ENCODE data around the gene GP5. TPM values are rescaled to one million over a fixed set of nuclear protein-coding genes. Genes with fewer than 3 reads are reported as not detected.
A peak's percentile ranks its signal among the peaks of the same experiment; 100 is the strongest.

Gene GP5, protein sequence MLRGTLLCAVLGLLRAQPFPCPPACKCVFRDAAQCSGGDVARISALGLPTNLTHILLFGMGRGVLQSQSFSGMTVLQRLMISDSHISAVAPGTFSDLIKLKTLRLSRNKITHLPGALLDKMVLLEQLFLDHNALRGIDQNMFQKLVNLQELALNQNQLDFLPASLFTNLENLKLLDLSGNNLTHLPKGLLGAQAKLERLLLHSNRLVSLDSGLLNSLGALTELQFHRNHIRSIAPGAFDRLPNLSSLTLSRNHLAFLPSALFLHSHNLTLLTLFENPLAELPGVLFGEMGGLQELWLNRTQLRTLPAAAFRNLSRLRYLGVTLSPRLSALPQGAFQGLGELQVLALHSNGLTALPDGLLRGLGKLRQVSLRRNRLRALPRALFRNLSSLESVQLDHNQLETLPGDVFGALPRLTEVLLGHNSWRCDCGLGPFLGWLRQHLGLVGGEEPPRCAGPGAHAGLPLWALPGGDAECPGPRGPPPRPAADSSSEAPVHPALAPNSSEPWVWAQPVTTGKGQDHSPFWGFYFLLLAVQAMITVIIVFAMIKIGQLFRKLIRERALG
- under 0.01 and 0.10 TPM in 2 replicates for total RNA-seq

DNA sequence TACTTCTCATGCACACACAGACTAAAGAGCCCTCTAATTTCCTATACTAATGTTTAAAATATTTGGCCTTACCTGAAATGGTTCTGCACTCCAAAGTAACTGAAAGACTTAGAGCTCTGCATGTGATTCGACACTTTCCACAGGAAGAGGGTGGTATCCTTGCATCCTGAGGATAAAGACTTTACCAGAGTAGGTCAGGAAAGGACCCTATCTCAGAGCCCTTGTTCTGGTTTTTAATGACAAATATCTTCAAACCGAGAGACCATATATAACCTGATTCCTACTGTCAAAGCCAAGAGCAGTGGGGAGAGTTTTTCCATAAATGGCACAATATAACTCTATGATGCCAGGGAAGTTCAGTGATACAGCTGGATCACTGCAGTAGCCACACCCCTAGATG is at the start of gene GP5:
GP5 (minus strand) TSS at position 101 of the 400 bp plus-strand sequence. CDS start 984 bp downstream, outside the sequence.
- DNase-seq (ENCODE audit: low read depth): no peak

DNA sequence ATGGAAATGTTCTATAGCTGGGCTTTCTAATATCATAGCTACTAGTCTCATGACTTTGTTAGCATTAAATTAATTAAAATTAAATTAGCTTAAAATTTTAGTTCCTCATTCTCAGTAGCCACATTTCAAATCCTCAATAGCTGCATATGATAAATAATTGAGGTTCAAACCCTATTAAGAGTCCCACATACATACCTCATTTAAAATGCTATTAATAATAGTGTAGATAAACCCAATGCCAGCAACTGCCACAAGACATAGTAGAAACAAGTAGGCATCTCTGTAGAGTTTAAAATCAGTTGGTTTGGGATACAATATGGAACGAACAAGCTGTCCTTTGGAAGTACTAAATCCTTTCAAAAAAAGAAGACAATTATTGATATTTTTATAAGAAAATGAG is 48.6 kb upstream of the GP5 start:
- DNase-seq (ENCODE audit: low read depth): no peak

DNA sequence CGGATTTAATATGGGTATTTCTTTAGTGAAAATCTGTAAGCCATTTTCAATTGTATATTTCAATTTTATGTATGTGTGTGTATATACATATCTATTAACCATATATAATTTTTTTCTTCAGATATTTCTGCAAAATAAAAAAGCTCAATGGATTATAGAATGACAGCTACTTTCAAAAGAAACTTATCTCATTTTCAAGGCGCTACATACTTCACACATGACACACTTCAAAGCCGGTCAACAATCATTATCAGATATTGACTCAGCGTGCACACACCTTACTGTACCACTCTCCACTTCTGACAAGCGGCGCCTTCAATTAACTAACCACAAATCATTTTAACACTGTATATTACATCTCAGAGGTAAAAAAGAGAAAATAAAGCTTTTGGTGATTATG is 48.1 kb upstream of the GP5 start:
- DNase-seq (ENCODE audit: low read depth): no peak

- DNase-seq (ENCODE audit: low read depth): no peak
Measured at GRCh38 chr3:194446754-194447153, 47.7 kb upstream of the GP5 start.

- DNase-seq (ENCODE audit: low read depth): no peak
Measured at GRCh38 chr3:194446172-194446571, 47.1 kb upstream of the GP5 start.

- DNase-seq (ENCODE audit: low read depth): no peak
Measured at GRCh38 chr3:194443901-194444300, 44.8 kb upstream of the GP5 start.

DNA sequence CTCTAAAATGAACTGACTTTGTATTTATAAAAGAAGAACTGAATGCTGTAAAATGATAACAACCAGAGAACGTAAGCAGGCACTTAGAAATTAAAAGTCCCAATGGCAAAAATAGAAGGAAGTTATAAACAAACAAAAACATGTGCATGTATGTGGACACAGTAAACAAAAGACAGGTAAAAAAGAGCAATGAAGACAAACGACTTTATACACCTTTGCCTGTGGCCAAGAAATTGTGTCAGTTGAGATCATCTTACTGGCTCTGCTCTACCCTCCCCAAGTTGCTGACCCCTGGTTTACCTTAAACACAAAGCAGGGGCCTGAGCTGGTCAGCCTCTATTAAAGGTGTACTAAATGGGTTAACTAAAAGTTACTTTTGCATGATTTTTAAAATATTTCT is 41.7 kb upstream of the GP5 start:
- no peak for DNase-seq (ENCODE audit: low read depth)

DNA sequence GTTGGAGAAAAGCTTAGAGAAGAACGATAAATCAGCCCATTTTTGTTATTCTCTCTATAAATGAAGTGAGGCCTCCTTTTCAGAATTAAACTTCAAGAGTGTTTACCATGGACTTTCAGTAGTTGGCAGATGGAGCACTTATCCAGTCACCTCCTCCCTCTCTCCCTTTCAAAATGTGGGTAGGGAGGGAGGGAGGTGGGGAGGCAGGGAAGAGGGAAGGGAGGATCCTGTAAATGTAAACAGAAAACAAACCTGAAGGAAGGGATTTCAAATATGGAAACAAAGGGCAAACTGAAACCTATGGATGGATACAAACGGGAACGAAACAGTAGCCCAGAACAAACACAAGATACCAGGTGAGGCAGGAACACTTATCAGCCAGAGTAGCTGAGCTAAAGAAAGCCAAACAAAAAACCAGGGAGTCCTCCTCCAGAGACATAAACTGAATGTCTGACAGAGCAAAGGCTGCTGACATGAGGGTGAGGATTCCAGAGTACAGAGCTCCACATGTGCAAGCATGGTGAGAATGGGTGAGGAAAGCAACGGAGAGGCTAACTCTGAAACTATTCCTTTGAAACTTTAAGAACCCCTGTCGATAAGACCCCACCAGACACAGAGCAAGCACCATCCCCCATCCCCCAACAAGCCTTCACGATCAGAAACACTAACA is 41.0 kb upstream of the GP5 start:
- DNase-seq (ENCODE audit: low read depth): no peak

DNA sequence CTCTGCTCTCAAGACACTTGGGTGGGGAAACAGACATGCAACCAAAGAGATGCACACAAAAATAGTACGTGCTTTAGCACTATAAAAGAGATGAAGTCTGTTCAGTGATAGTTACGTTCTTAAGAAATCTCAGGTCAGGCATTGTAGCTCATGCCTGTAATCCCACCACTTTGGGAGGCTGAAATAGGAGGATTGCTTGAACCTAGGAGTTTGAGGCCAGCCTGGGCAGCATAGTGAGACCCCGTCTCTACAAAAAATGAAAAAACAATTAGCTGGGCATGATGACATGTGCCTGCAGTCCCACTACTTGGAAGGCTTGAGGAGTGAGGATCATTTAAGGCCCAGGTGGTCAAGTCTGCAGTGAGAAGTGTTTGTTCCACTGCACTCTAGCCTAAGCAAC is 35.4 kb upstream of the GP5 start:
- no peak for DNase-seq (ENCODE audit: low read depth)

- DNase-seq (ENCODE audit: low read depth): no peak
Measured at GRCh38 chr3:194431554-194431953, 32.5 kb upstream of the GP5 start.

DNA sequence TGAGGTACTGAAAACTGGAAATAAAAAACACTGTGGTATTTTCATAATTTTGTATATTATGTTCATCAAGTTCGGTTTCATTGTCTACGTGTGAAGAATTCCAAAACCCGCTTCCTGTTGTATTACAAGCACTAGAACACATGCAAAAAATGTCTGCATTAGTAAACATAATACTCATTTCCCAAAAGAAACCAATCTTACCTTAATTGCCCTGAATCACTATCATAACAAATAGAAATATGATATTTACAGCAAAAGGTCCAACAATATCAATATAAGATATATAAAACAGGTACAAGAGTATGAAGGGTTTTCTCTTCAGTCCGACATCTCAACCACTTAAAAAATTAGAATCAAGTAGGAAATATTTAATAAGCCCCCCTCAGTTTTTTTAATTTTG is 26.3 kb upstream of the GP5 start:
- no peak for DNase-seq (ENCODE audit: low read depth)

DNA sequence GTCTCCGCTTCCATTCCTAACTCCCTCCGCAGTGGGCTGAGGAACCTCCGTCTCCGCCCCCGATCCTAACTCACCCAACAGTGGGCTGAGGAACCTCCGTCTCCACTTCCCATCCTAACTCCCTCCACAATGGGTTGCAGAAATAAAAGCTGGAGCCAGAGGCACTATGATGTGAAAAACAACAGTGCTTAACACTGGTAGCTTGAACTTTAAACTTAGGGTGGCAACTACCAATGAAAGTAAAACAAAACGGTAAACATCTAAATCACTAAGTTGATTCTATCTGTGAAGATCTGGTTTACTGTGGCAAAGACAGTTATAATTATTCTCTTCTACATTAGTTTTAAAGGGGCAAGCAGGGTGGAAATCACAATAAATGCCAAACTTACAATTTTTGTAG is 25.9 kb upstream of the GP5 start:
- no peak for DNase-seq (ENCODE audit: low read depth)

DNA sequence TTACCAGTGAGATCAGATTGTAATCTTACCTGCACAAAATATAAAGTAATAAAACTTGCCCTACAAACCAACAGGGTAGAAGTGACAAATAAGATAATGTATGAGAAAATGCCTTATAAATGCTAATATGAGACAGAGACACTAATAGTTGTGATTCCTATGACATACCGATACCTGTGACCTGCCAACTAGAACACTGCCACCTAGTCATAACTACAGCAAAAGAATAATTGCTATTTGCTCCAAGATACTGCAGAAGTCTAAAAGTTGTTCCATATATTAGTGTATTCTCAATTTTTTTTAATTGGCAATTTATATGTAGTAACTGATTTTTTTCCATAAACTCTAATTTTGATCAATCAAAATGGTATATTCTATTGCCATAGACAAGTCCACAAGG is 25.3 kb upstream of the GP5 start:
- no peak for DNase-seq (ENCODE audit: low read depth)

DNA sequence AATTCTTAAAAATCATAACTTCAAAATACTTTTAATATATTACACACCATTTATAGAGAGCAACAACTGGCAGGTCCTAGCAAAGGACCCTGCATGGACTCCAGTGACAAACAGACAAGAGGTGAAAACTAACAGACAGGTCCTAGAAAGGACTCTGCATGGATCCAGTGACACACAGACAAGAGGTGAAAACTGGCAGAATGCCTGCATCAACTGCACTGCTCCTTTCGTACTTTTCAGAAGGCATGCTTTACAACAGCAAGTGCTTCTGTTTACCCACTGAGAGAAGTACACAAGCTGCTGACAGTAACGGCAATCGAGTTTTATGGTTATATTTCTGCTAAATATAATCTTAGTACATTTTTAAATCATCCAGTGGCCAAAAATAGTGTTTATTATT is 24.3 kb upstream of the GP5 start:
- DNase-seq (ENCODE audit: low read depth): no peak

GRCh38 chr3:194422188-194422587 is 23.1 kb upstream of the GP5 start:
- DNase-seq (ENCODE audit: low read depth): peak; percentile 28

- no peak for DNase-seq (ENCODE audit: low read depth)
Measured at GRCh38 chr3:194418671-194419070, 19.6 kb upstream of the GP5 start.

DNA sequence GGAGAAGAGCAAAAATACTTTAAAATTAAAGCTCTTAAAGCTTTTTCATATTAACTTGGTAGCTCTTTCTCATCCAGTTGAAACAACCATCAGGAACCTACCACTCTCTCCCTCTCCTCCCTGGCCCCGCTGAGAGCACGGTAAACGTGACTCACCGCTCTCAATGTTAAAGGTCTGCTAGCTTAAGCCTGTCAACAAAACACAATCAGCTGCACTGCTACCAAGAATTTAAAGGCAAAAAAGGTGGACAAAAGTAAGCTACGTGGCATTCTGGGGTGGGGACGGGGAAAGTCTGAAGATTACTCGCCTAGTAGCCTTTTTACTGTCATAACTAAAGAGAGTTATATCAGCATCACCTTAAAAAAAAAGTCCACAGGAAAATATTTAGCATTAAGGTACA is 8.4 kb upstream of the GP5 start:
- peak; percentile 41 for DNase-seq (ENCODE audit: low read depth)

DNA sequence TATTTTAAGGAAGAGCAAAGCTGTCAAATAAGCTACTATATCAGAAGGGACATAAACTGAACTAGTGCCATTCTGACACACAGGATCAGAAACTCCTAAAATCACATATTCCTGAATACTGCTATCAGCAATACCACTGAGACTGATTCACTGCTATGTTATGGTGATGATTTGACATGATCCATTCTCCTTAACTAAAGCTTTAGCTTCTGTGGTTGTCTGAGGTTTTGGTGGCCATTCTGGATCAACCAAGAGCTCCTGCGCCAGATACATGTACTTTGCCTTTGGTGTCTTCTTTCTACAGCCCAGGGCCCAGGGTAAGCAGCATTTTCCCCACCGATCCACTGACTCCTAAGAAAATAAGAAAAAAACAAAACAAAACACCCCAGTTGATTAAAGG is 6.7 kb upstream of the GP5 start:
- DNase-seq (ENCODE audit: low read depth): no peak

- DNase-seq (ENCODE audit: low read depth): peak; percentile 43
Measured at GRCh38 chr3:194404365-194405140, 5.5 kb upstream of the GP5 start.

GRCh38 chr3:194401868-194402329 is 2.8 kb upstream of the GP5 start:
- DNase-seq (ENCODE audit: low read depth): no peak

DNA sequence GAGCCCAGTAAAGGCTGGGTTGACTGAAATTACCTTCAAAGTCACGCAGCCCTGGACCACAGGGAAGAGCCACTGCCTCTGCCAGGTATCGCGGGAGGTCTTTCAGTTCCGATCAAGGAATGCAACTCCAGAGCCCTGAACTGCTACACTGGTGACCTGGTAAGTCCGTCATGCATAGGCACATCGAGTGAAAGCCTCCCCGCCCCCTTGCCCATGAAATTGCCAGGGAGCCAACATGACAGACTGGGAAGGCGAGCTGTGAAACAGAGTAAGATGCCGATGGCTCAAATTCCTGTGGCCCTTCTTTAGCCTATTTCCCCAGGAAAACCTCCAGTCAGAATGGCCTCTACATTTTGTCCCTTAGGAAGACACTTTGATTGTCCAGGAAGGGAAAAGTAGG is 2.3 kb upstream of the GP5 start:
- no peak for DNase-seq (ENCODE audit: low read depth)

GRCh38 chr3:194399874-194400411 is 877 bp upstream of the GP5 start:
- DNase-seq (ENCODE audit: low read depth): no peak
